Urothelium cell line (cell line): ENCODE data around the gene PRSS12.
"Not testable (repeated sequence)": the region's sequence is repeated elsewhere in the genome, so short reads cannot be mapped to it uniquely, and the experiment has no call there.

Experiments used
- DNase-seq: peaks from one replicate; pipeline ENCODE4 v3.0.0; 2011; ENCODE audit warnings: low spot score, mixed read lengths
- FAIRE-seq: peaks from 2 replicates; lab custom pipeline; 2011; peaks lifted over from hg19 to GRCh38; lab: Jason Lieb, UNC

PRSS12 gene, protein sequence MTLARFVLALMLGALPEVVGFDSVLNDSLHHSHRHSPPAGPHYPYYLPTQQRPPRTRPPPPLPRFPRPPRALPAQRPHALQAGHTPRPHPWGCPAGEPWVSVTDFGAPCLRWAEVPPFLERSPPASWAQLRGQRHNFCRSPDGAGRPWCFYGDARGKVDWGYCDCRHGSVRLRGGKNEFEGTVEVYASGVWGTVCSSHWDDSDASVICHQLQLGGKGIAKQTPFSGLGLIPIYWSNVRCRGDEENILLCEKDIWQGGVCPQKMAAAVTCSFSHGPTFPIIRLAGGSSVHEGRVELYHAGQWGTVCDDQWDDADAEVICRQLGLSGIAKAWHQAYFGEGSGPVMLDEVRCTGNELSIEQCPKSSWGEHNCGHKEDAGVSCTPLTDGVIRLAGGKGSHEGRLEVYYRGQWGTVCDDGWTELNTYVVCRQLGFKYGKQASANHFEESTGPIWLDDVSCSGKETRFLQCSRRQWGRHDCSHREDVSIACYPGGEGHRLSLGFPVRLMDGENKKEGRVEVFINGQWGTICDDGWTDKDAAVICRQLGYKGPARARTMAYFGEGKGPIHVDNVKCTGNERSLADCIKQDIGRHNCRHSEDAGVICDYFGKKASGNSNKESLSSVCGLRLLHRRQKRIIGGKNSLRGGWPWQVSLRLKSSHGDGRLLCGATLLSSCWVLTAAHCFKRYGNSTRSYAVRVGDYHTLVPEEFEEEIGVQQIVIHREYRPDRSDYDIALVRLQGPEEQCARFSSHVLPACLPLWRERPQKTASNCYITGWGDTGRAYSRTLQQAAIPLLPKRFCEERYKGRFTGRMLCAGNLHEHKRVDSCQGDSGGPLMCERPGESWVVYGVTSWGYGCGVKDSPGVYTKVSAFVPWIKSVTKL

DNA sequence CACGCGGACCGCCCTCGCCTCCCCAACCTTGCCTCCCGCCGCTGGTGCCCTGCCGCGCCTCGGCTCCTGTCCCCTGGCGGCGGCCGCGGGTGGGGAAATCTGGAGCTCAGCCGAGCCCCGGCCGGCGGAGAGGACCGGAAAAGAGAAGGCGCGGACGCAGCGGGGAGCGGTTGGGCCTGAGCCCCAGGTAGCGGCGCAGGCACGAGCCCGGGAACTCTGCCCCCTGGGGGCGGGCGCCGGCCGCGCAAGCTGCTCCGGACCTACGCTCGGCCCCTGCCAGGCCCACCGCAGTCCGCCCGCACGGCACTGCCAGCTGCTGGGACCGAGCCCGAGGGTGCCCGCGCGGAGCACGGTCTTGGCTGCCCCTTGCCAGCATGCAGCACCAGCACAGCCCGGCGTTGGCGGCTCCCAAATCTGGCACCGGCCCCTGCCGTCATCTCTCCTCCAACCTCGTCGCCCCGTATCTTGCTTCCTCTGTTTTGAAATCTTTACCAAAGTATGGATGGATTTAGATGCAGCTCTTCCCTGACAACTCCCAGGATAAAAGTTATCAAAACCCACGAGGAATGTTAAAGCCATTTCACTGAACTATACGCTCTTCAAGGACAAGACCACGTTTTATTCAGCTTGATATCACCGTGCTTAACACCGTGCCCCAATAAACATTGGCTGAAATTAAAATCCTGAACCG, at the start of gene PRSS12:
Gene PRSS12, minus strand, starts transcription at position 161 of the 691 bp plus-strand sequence. CDS start 283 bp downstream, outside the sequence.
- DNase-seq (peak; percentile 84), FAIRE-seq (no peak)

DNA sequence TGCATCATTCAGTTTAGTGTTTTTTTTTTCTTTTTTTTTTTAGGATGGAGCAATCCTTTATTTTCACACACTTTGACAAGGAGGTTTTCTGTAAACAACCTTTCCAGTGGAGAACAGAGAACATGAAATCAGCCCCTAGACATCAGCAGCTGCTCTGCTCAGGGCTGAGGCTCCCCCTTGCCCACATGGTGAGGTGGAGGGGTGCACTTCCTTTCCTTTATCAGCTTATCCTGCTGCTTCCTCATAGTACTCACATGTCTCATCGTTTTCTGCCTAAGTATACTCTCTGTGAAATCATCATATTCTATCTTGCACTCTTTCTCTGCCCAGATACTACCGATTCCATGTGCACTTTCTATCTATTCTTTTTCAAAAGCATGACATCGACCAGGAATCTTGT, 47.6 kb upstream of the PRSS12 start:
- no peak for DNase-seq

DNA sequence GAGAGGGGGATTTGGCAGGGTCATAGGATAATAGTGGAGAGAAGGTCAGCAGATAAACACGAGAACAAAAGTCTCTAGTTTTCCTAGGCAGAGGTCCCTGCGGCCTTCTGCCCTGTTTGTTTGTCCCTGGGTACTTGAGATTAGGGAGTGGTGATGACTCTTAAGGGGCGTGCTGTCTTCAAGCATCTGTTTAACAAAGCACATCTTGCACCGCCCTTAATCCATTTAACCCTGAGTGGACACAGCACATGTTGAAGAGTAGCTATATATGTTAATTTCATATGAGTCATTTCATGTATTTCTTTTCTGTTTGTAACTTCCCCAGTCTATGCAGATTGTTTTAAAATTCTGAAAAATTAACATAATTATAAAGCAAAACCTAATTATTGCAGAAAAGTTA, 47.1 kb upstream of the PRSS12 start:
- not testable (repeated sequence) for FAIRE-seq

More for the DNA sequence above, 47.6 kb upstream of the PRSS12 start:
- FAIRE-seq, result no peak

DNA sequence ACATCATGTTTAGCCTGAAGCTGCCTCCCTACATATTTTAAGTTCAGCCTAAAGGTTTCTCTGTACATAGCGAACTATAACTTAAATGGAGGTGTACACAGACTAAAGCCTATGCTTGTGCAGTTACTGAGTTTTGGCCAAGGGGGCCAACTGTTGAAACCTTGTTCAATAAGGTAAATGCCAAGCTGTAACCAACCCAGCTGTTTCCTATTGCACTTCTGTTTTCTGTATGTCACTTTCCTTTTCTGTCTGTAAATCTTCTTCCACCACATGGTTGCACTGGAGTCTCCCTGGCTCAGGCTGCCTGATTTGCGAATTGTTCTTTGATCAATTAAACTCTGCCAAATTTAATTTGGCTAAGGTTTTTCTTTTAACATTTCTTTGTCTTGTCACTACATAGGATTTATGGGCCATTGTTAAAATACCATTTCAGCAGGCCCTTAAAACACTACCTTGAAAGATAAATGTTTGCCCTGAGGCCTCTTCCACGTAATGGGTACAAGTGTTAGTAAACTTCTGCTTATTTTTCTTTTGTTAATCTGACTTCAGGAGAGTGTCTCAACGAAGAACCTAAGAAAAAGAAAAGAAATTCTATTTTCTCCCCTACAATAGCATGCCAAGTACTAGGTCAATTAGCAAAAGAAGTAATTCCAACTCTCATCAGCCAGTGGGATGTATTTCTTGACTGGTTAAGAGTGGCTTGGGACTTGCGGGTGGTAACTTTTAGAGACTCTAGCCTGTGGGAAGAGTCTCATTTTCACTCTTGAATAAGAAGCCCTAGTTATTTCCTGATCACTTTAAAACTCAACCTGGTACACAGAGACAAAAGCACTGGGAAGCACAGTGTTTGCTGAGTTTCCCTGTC, 45.7 kb upstream of the PRSS12 start:
- FAIRE-seq (no peak), DNase-seq (no peak)

More for the DNA sequence above, 47.1 kb upstream of the PRSS12 start:
- DNase-seq, result not testable (repeated sequence)

- no peak for DNase-seq
- FAIRE-seq, result no peak
Observed at GRCh38 chr4:118397623-118397979, 44.8 kb upstream of the PRSS12 start.

DNA sequence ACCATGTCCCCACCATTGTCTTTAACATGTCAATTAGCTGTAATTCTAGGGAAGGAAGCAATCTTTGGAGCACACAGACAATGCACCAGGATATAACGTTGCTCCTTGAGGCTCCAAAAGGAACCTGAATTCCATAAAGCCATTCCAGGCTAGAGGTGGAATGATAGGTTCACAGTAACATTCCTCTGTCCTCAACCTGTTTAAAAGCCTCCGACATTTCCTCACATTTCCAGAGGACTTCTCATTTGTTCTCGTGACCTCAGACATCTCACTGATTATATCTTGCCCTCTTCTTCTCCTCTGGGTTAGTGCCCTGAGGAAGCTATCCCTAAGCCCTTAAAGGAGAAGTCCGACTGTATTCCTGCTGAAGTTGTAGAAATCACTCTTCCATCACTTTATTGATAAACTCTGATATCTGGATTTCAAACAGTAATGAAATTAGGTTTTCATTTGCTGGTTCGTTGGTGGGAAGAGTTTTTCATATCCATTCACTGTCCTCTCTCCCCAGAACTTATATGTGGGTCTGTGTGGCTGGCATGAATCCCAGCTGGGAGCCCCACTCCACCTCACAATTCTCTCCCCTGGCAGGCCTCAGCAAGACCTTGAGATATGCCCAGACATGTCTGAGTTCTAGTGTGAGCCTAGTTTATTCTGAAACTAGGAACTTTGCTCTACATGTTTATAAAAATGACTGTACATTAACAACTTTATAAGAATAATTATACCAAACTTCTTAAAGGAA, 44.2 kb upstream of the PRSS12 start:
- DNase-seq, result no peak
- FAIRE-seq, result no peak

GRCh38 chr4:118395057-118395644, 42.3 kb upstream of the PRSS12 start:
- FAIRE-seq (no peak), DNase-seq (no peak)

GRCh38 chr4:118392509-118392908, 39.7 kb upstream of the PRSS12 start:
- not testable (repeated sequence) for FAIRE-seq, DNase-seq

DNA sequence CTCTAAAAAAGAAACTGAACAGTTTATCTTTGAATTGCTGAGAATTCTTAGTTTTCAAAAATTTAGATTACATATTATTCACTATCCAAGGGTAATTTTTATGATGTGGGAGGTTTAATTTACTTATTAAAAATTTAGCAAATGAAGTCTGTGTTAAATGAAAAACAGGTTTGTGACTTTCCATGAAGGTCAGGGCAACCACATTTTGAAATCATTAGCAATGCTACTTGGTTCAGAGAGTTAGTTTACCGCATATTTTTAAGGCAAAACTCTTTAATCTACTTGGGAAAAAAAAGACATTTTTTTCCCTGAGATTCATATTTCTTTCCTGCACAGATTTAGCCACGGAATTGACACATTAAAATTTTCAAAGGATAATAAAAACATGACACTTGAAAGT, 37.3 kb upstream of the PRSS12 start:
- FAIRE-seq (no peak), DNase-seq (no peak)

- DNase-seq, result no peak
- no peak for FAIRE-seq
Observed at GRCh38 chr4:118389721-118390120, 36.9 kb upstream of the PRSS12 start.

GRCh38 chr4:118388606-118389005, 35.8 kb upstream of the PRSS12 start:
- no peak for FAIRE-seq
- DNase-seq, result no peak

DNA sequence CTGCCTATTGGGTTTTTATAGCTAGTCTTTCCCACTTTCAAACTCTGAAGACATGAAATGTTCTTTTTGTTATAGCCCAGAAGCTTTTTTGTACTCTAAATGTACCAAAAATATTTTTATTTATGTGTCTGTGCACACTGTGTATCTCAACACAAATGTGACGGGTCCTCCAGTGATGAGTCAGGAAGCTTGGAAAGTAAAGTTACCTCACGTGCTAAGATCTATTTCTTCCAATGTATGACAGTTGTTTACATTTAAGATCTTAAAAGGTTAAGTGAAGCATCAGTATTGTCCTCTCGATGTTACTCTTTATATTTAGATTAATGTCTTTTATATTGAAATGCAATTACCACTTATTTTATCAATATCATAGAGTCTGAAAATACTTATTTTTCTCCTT, 29.1 kb upstream of the PRSS12 start:
- no peak for DNase-seq
- no peak for FAIRE-seq

- FAIRE-seq (no peak), DNase-seq (no peak)
Observed at GRCh38 chr4:118373614-118374255, 20.9 kb upstream of the PRSS12 start.

DNA sequence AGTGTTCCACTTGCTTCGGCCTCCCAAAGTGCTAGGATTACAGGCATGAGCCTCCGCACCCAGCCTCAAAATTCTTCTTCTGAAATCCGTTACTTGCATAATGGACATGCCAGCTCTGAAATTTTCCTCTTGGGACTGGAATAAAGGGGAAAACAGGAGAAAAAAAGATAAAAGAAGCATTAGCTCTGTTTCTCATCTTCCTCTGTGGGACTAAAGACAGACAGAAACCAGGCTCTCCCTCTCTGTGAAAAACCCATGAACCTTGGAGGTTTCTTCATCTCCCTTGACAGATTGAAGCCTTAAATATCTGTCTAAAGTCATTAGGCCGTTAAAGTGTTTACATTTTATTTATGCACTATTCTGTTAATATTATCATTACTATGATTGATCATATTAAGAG, 19.4 kb upstream of the PRSS12 start:
- no peak for DNase-seq
- no peak for FAIRE-seq

DNA sequence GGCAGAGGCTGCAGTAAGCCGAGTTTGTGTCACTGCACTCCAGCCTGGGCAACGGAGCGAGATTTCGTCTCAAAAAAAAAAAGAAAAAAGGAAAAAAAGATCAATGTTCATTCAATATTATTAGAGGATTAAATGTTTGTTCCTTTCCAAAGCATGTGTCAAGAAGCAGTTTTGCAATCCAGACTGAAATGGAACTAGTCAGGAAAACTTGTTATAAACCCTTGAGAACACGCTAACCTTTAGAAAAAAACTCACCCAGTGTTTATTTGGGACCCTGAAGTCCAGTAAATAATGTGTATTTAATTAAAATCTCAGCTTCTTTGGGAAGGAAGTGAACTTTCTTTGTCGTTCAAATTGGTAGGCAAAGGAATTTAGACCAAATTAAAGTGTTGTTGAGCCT, 16.4 kb upstream of the PRSS12 start:
- no peak for DNase-seq
- FAIRE-seq, result no peak

GRCh38 chr4:118367872-118368271, 15.1 kb upstream of the PRSS12 start:
- no peak for DNase-seq
- FAIRE-seq, result no peak

DNA sequence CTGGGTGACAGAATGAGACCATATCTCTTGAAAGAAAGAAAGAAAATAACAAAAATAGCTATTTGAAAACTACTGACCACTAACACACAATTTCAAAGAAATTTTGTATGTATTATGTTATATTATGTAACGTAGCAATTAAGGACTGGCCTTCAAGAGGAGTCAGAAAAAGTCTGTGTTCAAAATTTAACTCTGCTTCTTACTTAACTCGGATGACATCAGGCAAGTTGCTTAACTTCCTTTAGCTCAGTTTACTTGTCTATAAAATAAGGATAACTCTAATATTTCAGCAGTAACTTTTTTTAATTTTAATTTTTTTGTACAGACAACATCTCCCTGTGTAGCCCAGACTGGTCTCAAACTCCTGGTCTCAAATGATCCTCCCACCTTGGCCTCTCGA, 14.6 kb upstream of the PRSS12 start:
- no peak for DNase-seq

GRCh38 chr4:118363166-118363565, 10.4 kb upstream of the PRSS12 start:
- FAIRE-seq (no peak), DNase-seq (no peak)

More for the DNA sequence above, 14.6 kb upstream of the PRSS12 start:
- no peak for FAIRE-seq

DNA sequence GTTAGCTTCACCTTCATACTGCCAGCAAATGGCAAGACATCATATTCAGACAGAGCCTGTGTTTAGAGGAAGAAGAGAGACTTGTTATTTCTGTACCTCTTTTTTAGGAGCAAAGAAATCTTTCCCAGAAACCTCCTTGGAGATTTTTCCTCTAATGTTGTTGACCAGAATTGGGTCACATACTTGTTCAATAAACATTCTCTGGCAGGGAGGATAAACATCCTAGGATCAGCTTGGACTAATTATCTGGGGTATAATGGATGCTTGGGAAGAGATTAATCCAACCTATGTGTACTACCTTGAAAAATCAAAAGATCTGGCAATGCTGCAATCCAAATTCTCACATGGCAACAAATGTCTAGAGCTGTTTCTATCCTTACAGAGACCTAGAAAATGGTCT, 8.4 kb upstream of the PRSS12 start:
- FAIRE-seq, result no peak
- no peak for DNase-seq
